ENCODE data around the gene C12orf56. TPM values are rescaled to one million over a fixed set of nuclear protein-coding genes. Genes with fewer than 3 reads are reported as not detected.

Gene C12orf56
- total and polyA plus RNA-seq, 9 of the 15 experiments (the other 6 are each of a cell fraction or from before 2014, with no cell fraction given), result 0.40 to 4.8 (median 1.2) TPM

DNA sequence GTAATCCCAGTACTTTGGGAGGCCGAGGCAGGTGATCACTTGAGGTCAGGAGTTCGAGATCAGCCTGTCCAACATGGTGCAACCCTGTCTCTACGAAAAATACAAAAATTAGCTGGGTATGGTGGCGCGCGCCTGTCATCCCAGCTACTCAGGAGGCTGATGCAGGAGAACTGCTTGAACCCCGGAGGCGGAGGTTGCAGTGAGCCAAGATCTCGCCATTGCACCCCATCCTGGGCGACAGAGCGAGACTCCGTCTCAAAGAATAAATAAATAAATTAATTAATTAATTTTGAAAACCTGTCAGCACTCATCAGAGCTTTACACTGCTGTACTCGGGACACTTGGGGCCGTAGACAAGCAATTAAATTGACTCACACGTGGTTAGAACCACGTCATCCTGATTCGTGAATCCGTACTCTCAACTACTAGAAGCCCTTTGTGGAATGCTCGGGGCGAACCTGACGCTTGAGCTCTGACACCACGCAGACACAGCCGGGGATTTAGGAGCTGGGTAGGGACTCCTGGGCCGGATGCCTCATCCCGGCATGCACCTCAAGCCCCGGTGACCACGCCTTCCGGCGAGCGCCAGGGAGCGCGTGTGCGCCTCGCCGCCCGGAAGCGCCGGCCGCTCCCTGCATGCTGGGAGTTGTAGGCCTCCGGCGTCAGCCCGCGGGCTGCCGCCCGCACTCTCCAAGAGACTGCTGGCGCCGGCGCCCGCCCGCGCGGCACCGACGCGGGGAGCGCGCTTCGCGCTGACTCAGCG, 13.3 kb upstream of the C12orf56 start, which contains the start of gene XPOT (continued):
- TF ChIP-seq, protein P1, sequence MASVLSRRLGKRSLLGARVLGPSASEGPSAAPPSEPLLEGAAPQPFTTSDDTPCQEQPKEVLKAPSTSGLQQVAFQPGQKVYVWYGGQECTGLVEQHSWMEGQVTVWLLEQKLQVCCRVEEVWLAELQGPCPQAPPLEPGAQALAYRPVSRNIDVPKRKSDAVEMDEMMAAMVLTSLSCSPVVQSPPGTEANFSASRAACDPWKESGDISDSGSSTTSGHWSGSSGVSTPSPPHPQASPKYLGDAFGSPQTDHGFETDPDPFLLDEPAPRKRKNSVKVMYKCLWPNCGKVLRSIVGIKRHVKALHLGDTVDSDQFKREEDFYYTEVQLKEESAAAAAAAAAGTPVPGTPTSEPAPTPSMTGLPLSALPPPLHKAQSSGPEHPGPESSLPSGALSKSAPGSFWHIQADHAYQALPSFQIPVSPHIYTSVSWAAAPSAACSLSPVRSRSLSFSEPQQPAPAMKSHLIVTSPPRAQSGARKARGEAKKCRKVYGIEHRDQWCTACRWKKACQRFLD (CRISPR knock-in tag; IDR thresholded peaks at IDR 0.05), result peak; percentile 37; the same call in 1 of the 2 replicates
- TF ChIP-seq ZEB2 (IDR thresholded peaks at IDR 0.05) (no peak), XRCC4 (IDR thresholded peaks at IDR 0.05; ENCODE audit: extremely low read depth, insufficient read depth, insufficient read length) (no peak), SREBF1 (IDR thresholded peaks at IDR 0.05; ENCODE audit: borderline replicate concordance, low read depth, low read length) (no peak), ZNF589 (CRISPR knock-in tag; IDR thresholded peaks at IDR 0.05; ENCODE audit: low read depth) (peak; percentile 15; the same call in 1 of the 2 replicates), SIN3B (IDR thresholded peaks at IDR 0.05; ENCODE audit: low read depth) (0 out of 2 replicates have a peak, but pooled peaks have one; percentile 8), GATAD2A (IDR thresholded peaks at IDR 0.05) (no peak), ARNT (IDR thresholded peaks at IDR 0.05) (no peak), HIVEP1 (CRISPR knock-in tag; IDR thresholded peaks at IDR 0.05) (no peak), CEBPG (CRISPR knock-in tag; IDR thresholded peaks at IDR 0.05) (no peak), CEBPG (tag; conservative IDR thresholded peaks at IDR 0.05 in 1 of 2, IDR thresholded peaks at IDR 0.05 in 1 of 2) (no peak), ATF1 (CRISPR knock-in tag; IDR thresholded peaks at IDR 0.05) (no peak; the same call in 1 of the 2 replicates), ATF1 (tag; IDR thresholded peaks at IDR 0.05) (peak; percentile 72), ZNF695 (CRISPR knock-in tag; IDR thresholded peaks at IDR 0.05) (no peak), SMAD2 (IDR thresholded peaks at IDR 0.05; ENCODE audit: low read depth, low read length) (no peak), PPARD (CRISPR knock-in tag; IDR thresholded peaks at IDR 0.05) (no peak), SUPT5H (IDR thresholded peaks at IDR 0.05) (peak; percentile 76), NCOA4 (IDR thresholded peaks at IDR 0.05; ENCODE audit: partially characterized antibody) (no peak), ZNF324 (CRISPR knock-in tag; IDR thresholded peaks at IDR 0.05) (no peak), ZNF830 (CRISPR knock-in tag; IDR thresholded peaks at IDR 0.05) (no peak)
- TF ChIP-seq, protein P2, sequence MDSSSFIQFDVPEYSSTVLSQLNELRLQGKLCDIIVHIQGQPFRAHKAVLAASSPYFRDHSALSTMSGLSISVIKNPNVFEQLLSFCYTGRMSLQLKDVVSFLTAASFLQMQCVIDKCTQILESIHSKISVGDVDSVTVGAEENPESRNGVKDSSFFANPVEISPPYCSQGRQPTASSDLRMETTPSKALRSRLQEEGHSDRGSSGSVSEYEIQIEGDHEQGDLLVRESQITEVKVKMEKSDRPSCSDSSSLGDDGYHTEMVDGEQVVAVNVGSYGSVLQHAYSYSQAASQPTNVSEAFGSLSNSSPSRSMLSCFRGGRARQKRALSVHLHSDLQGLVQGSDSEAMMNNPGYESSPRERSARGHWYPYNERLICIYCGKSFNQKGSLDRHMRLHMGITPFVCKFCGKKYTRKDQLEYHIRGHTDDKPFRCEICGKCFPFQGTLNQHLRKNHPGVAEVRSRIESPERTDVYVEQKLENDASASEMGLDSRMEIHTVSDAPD (CRISPR knock-in tag; IDR thresholded peaks at IDR 0.05), result no peak
- TF ChIP-seq, protein P3, sequence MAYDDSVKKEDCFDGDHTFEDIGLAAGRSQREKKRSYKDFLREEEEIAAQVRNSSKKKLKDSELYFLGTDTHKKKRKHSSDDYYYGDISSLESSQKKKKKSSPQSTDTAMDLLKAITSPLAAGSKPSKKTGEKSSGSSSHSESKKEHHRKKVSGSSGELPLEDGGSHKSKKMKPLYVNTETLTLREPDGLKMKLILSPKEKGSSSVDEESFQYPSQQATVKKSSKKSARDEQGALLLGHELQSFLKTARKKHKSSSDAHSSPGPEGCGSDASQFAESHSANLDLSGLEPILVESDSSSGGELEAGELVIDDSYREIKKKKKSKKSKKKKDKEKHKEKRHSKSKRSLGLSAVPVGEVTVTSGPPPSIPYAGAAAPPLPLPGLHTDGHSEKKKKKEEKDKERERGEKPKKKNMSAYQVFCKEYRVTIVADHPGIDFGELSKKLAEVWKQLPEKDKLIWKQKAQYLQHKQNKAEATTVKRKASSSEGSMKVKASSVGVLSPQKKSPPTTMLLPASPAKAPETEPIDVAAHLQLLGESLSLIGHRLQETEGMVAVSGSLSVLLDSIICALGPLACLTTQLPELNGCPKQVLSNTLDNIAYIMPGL (CRISPR knock-in tag; IDR thresholded peaks at IDR 0.05), result no peak
- TF ChIP-seq, protein P4, sequence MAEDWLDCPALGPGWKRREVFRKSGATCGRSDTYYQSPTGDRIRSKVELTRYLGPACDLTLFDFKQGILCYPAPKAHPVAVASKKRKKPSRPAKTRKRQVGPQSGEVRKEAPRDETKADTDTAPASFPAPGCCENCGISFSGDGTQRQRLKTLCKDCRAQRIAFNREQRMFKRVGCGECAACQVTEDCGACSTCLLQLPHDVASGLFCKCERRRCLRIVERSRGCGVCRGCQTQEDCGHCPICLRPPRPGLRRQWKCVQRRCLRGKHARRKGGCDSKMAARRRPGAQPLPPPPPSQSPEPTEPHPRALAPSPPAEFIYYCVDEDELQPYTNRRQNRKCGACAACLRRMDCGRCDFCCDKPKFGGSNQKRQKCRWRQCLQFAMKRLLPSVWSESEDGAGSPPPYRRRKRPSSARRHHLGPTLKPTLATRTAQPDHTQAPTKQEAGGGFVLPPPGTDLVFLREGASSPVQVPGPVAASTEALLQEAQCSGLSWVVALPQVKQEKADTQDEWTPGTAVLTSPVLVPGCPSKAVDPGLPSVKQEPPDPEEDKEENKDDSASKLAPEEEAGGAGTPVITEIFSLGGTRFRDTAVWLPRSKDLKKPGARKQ (CRISPR knock-in tag; IDR thresholded peaks at IDR 0.05), result no peak
- TF ChIP-seq, protein P5, sequence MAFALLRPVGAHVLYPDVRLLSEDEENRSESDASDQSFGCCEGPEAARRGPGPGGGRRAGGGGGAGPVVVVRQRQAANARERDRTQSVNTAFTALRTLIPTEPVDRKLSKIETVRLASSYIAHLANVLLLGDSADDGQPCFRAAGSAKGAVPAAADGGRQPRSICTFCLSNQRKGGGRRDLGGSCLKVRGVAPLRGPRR (CRISPR knock-in tag; IDR thresholded peaks at IDR 0.05), result no peak

Measured in K562 (cell line).